HG03565 (cell line): Measurements from ENCODE around the gene CRYL1.
"Not testable (repeated sequence)": the region's sequence is repeated elsewhere in the genome, so short reads cannot be mapped to it uniquely, and the experiment has no call there.

Experiments
- ATAC-seq: cut with Tn5 transposase; IDR thresholded peaks from one replicate; pipeline ENCODE4 v1.9.1; 2021; ENCODE audit warnings: mild to moderate bottlenecking, moderate library complexity; ENCODE audit not compliant: unreplicated experiment

Gene CRYL1

DNA sequence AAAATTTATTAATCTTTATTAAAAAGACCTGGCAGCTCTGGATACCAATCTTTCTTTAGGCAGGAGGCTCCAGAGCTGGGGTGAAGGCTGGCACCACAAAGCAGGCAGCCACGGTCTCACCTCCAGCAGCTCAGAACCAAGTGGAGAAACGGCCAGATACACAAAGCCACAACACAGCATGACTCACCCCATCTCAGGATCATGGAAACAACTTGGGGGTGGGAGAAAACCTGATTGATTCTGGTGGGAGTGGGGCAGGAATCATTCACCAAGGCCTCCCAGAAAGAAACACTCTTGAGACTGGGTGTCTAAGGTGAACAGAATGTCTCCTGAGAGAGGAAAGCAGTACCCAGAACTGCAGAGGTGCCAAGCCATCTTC, 64.2 kb downstream of the CRYL1 start:
- ATAC-seq, result no peak

DNA sequence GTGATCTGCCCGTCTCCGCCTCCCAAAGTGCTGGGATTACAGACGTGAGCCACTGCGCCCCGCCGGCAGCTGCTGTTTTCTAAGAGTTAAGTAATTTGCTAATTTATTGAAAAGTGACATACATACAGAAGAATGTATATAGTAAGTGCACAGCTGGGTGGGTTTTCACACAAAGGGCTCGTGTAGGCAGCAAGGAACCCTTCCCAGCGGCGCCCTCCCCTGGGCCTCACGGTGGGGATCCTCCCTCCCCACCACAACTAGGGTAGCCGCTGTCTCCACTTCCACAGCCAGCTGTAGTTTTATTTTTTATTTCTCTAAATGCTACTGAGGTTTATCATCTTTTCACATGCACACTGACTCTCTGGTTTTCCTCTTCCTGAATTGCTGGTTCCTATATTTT, 64.9 kb downstream of the CRYL1 start:
- ATAC-seq, result no peak

DNA sequence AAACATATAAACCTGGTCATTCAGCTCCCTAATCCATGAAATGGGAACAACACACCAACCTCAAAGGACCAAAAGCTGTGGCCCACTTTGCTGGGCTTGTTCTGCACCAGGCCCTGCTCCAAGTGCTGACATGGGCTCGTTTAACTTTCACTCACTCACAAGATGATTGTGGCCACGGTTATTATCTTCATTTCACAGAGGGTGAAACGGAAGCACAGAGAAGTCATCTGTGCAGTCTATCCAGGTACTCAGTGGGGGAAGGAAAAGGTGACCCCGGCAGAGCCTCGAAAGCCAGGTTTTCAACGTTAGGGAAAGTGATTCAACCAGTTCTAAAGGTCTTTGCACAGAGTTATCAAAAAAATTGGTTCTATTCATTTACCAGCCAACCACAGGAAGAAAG, 68.0 kb downstream of the CRYL1 start:
- ATAC-seq, result no peak

DNA sequence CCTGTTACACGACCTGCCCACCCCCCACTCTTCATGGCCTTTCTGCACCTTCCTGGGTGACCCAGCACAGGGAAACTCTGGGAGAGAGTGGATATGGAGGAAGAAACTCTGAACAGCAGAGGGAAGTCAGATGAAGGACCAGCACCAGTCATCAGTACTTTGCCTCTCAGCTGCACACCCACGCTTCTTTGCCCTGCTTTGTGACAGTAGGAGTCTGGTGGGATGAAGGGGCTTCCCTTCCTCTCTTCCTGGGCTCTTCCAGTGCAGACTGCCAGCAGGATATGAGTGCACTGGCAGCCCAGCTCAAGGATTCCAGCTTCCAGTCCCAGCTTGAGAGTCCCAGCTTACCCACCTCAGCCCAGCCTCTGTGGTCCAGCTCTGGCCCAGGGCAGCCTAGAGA, 68.9 kb downstream of the CRYL1 start:
- no peak for ATAC-seq

DNA sequence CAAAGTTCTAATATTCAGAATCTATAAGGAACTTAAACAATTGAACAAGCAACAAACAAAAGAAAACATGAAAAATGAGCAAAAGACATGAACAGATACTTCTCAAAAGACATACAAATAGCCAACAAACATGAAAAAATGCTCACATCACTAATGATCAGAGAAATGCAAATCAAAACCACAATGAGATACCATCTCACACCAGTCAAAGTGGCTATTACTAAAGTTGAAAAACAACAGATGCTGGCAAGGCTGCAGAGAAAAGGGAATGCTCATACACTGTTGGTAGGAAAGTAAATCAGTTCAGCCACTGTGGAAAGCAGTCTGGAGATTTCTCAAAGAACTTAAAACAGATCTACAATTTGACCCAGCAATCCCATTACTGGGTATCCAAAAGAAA, 74.3 kb downstream of the CRYL1 start:
- no peak for ATAC-seq

DNA sequence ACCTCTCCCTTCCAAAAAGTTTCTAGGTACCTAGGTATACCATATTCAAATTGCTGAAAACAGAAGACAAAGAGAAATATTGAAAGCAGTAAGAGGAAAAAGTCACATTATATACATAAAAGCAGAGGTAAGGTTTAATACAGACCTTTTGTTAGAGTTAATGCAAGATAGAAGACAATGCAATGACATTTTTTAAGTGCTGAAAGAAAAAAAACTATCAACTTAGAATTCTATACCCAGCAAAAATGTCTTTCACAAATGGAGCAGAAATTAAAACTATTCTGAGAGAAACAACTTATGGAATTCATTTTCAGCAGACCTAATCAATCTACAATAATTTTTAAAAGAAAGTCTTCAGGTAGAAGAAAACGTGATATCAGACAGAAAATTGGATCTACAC, 77.2 kb downstream of the CRYL1 start:
- ATAC-seq, result no peak

DNA sequence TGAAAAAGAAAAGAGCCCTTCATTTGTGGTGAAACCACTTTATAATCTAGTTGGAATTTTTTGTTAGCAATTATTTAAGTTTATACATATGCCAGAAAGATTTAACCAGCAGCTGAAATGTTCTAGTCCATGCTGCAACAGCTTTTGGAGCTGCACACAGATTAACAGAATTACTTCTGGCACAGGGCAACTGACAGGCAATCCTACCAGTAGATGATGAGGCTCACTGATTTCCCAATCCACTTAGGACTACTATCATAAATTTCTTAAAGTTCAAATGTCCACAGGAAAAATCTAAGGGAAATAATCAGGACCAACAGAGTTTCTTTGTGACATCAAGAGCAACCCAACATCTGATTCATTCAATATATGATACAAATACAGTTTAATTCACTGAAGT, 78.8 kb downstream of the CRYL1 start:
- no peak for ATAC-seq

DNA sequence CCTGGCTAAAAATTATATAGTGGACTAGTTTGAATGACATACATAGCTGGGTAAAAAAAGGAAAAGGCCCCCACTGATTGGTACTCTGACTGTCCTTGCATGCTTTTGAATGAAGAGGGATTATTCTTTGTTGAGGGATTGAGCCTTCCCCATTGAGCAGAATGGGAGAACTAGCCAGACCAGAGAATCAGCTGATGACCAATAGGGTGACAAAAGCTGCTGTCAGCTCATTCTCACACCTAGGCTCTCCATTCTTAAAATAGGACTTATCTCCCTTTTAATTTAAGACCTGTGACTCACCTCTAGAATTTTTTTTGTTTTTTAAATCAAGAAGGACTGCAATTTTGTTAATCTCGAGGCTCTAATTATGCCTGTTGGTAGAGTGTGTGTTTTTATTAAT, 79.3 kb downstream of the CRYL1 start:
- ATAC-seq, result no peak

DNA sequence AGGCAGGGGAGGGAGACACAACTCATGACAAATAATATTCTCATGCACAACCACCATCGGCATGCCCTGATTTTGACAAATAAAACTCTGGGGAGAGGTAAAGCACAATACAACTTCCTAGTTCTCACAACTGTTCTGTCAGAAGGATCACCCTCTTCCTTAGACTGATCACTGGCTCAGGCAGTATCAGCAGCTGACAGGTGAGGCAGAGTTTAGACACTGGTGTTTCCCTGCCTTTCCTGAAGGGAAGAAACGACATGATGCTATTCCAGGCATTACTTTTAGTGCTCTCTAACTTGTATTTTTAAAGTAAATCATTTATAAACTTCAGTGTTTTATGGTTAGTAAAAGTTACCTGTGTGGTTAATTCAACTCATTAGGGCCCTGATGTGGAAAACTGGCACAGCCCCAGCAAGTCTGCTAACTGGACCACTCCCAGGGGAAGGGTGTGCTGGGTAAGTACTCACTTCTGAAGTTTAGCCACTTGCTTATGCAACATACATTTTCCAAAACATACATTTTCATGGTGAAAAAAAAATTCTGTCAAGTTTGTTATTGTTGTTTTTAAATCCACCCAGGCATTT, 82.8 kb downstream of the CRYL1 start:
- no peak for ATAC-seq

DNA sequence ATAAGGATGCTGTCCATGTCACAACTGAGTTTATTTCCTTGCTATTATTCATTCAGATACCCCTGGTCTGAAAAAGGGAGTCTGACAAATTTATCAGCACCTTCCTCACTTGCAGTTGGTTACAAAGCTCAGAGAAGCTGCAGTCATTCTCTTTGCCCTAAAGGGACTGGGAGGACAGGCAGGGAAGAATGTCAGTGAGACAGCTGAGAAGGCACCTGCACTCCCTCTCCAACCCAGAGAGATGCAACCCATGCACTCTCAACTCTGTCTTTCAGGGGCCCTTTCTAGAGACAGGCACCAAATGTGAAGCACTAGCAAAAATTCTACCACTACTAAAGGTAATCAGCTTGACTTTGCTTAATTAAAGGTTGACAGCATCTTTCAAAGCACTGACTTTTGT, 83.3 kb downstream of the CRYL1 start:
- no peak for ATAC-seq

DNA sequence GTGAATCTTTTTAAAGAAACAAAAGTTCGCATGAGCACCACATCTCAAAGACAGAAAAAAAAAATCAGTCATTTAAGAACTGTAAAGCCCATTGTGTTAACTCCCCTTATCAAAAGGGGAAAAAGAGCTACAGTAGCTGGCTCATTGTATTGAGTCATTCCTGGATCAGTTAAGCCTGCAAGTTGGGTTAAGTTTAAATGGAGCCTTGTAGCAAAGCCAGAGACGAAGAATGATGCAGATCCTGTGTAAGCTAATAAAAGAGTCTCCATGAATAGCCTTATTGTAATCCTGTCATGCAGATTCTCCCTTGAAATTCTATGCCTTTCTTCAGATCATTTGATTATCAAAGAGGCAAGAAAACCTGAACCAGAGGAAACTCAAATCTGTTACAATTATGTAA, 83.8 kb downstream of the CRYL1 start:
- ATAC-seq, result peak; percentile 68

DNA sequence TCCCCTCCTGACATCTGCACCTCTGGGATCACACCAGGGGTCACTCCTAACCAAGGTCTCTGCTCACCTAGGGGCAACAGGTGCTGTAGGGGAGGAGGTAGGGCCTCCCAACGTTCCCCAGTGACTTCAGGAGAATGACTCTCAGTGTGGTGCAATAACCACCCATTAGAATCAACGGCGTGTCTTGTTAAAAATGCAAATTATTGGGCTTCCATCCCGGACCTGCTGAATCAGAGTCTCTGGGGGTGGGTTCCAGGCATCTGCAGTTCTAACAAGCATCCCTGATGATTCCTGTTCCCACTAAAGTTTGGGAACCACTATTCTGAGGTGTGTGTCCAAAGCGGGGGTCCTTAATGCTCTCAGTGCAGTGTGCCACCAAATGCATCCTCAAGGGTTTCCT, 84.6 kb downstream of the CRYL1 start:
- no peak for ATAC-seq

DNA sequence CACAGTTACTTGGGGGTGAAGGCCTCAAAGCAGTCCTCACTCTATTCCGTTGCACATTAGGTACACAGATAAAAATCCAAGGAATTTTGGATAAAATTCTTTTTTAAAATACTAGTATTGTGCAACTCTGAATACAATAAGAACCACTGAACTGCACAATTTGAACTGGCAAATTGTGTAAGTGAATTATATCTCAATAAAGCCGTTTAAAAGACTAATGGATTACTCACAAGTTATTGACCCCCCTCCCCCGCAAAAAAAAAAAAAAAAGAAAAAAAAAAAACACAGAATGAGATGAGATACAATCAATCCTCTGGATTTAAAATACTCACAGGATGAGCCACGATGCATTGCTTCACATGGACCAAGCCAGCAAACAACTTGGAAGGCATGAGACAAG, 86.4 kb downstream of the CRYL1 start:
- no peak for ATAC-seq

DNA sequence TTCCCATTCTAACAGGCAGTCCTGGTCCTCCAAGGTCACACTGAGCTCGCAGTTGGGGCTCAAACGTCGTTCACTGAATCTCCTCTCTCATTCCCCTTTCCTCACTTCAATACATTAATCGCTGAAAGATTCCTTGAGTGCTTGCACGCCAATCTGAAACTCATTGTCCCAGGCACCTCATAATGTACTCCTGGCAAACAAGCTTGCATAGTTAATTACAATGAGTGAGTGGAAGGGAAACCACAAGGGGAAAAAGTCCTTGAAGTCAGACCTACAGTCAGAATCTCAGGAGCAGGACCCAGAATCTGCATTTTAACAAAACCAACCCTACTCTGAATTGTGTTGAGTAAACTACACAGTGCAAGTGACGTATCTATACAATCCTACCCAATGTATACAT, 86.9 kb downstream of the CRYL1 start:
- ATAC-seq, result no peak

DNA sequence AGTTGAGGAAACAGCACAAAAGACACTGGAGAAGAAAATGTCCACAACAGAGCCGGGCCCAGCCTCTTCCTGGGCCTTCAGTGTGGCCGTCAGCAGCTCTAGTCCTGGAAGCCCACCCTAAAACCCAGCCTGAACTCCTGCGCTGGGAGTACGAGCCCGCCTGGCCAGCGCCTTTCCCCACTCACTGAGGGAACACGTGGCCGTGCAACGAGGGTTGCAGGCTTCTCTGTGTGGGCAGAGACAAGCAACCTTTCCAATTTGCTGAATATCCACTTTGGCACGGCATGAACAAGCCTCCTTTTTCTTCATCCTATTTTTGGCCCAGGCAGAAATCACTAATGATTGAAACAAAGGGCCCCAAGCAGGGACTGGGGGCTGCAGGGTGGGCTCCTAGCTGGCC, 89.2 kb downstream of the CRYL1 start:
- no peak for ATAC-seq

DNA sequence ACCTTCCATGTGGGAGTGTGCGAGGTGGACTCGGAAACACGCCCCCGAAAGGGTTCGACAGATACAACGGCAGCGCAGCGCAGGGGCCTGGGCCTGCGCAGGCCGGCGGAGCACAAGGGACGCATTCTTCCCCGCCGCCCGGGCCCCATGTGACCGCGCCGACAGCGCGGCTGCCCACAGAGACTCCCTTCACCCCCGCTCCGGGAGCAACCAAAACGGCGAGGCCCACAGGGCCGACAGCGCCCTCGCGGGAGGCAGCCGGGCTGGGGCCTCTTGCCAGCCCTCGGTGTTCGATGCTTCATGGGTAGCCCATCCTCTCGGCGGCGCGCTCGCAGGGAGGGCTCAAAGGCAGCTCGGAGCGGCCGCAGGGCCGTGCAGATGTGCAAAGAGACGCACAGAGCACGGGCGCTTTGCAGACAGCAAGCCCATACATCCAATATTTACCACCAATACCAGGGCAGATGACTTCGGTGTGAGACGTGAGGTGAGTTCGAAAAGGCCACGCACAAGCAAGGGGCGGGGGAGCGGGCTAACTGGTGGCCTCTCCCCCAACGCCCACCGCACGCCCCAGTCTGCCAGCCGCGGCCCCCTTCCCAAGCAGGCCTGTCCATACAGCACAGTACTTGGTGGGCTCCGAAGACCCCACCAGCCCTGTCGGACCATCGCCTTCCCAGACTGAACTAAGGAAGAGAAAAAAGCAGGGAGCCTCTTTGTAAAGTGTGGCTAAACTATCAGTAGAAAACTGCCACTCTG, 89.9 kb downstream of the CRYL1 start:
- no peak for ATAC-seq

DNA sequence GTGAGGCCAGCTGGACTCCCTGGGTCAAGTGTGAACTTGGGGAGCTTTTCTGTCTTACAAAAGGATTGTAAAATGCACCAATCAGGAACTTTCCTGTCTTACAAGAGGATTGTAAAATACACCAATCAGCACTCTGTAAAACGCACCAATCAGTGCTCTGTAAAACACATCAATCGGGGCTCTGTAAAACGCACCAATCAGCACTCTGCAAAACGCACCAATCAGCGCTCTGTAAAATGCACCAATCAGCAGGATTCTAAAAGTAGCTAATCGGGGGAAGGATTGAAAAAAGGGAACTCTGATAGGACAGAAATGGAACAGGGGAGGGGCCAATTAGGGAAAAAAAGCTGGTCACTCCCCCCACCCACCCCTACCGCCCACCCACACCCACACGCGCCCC, 91.4 kb downstream of the CRYL1 start:
- ATAC-seq, result not testable (repeated sequence)

DNA sequence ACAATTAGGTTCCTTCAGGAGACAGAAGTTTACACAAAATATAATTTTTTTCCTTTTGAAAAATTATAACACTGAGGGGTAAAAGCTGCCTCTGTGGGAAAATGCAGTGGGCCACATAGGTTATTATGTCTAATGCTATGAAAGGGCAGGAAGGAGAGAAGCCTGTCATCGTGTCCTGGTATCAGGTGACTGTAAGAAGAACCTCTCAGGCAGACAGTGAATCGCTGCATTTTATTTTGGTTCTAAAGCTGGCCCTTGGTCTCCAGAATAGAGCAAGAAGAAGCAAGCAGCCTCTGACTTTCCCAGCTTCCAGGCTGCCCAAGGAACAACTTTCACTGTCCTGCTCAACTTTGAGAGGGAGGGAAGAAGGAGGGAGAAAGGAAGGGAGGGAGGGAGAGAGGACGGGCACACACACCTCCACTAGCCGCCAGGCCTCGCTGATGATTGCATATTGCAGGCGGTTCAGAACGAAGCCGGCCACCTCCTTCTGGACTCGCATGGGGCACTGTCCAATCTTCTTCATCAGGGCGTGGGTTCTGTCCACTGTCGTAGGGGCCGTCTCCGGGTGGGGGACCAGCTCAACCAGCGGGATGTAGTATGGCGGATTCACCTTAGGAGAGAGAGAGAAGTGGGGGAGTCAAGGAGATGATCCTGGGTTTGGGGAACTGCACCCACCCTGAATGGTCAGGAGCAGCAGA, 93.8 kb downstream of the CRYL1 start:
- ATAC-seq, result no peak

DNA sequence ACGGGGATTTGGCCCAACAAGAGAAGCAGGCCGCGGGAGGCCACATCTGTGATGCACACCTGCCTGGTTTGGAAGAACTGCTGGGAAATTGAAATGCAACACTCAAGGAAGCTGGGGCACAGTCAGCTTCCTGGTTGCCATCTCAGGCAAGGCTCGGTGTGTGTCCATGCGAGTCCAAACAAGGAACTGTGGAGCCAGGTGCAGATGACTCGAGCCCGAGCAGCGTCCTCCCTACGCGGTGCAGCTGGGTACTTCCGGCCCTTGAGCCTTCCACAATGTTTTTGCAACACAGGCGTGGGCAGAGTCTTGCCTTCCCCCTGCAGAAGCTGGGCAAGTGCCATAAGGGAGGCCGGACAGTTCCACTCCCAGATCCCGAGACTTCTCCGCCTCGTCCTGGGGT, 94.6 kb downstream of the CRYL1 start:
- ATAC-seq, result no peak

DNA sequence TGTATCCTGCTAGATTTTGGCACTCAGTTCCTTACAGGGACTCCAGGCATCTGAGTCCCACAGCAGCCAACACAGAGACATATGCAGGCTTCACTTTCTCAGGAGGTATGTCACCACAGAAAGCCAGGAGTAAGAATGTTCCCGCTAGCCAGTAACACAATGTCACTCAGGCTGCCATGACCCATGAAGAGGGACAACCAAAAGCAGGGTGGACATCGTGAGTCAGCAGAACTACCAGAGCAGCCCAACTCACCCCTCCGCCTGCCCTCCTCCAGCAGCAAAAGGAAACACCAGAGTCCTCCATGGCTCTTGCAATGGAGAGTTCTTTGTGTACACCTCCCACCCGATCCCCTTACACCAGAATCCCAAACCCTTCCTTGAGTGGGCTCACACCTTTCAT, 95.4 kb downstream of the CRYL1 start:
- ATAC-seq, result no peak

DNA sequence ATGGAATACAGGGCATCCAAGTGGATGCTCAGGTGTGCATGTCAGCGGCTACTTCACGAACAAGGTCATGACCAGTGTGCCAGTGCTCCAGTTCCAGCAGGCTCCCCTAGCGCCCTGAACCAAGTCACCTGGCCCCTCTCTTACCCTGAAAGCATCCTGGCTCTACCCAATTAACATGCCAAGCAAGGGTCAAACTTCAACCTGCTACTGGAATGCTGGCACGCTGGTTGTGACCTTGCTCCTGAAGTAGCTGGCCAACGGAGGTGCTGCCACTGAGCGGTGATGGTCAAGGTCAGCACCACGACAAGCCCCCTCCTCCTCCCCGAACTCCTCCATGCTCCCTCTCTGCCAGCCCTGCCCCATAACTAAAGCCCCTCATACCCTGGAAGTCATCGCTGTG, 96.0 kb downstream of the CRYL1 start:
- no peak for ATAC-seq
